Measurements from ENCODE around the gene DAB1. TPM values are rescaled to one million over a fixed set of nuclear protein-coding genes. Genes with fewer than 3 reads are reported as not detected.
A peak's percentile ranks its signal among the peaks of the same experiment; 100 is the strongest.

The DAB1 gene
- total RNA-seq, 3 donors from 2014 or later, result 0.61 to 2.0 (median 0.92) TPM

DNA sequence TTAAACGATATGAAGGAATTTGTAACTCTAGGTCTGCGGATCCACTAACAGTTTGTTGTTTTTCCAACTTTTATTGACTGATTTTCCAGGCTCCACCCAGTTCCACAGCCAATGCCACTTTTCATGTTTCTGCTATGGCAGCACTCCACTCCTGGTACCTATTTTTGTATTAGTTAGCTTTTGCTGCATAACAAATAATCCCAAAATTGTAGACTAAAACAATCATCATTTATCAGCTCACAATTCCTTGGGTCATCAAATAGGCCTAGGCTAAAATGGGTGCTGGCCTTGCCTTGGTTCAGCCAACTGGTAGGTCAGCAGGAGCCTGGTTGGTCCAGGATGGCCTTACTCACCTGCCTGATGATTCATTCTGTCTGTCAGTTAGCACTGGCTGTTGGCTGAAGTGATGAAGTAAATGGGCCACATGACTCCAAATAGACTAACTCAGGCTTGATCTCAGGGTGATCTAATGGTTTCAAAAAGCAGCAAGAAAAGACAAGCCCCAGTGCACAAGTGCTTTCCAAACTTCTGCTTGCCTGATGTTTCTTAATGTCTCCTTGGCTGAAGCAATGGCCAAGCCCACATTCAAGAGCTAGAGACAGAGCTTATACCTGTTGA, 454.9 kb downstream of the DAB1 start:
- Histone ChIP-seq H3K9me3 (no peaks in the 10 kb centered on the region), H3K4me3 (no peak overlapping the region), H3K4me1 (ENCODE audit: low read depth) (no peaks in the 10 kb centered on the region), H3K36me3 (ENCODE audit: low read depth) (no peaks in the 10 kb centered on the region)
- intact Hi-C loops (cut with DNase I, micrococcal nuclease), result no loop called here
- no peak for ATAC-seq
- DNase-seq, result no peak
- TF ChIP-seq, protein P1, sequence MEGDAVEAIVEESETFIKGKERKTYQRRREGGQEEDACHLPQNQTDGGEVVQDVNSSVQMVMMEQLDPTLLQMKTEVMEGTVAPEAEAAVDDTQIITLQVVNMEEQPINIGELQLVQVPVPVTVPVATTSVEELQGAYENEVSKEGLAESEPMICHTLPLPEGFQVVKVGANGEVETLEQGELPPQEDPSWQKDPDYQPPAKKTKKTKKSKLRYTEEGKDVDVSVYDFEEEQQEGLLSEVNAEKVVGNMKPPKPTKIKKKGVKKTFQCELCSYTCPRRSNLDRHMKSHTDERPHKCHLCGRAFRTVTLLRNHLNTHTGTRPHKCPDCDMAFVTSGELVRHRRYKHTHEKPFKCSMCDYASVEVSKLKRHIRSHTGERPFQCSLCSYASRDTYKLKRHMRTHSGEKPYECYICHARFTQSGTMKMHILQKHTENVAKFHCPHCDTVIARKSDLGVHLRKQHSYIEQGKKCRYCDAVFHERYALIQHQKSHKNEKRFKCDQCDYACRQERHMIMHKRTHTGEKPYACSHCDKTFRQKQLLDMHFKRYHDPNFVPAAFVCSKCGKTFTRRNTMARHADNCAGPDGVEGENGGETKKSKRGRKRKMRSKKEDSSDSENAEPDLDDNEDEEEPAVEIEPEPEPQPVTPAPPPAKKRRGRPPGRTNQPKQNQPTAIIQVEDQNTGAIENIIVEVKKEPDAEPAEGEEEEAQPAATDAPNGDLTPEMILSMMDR (IDR thresholded peaks at IDR 0.05), result no peak

DNA sequence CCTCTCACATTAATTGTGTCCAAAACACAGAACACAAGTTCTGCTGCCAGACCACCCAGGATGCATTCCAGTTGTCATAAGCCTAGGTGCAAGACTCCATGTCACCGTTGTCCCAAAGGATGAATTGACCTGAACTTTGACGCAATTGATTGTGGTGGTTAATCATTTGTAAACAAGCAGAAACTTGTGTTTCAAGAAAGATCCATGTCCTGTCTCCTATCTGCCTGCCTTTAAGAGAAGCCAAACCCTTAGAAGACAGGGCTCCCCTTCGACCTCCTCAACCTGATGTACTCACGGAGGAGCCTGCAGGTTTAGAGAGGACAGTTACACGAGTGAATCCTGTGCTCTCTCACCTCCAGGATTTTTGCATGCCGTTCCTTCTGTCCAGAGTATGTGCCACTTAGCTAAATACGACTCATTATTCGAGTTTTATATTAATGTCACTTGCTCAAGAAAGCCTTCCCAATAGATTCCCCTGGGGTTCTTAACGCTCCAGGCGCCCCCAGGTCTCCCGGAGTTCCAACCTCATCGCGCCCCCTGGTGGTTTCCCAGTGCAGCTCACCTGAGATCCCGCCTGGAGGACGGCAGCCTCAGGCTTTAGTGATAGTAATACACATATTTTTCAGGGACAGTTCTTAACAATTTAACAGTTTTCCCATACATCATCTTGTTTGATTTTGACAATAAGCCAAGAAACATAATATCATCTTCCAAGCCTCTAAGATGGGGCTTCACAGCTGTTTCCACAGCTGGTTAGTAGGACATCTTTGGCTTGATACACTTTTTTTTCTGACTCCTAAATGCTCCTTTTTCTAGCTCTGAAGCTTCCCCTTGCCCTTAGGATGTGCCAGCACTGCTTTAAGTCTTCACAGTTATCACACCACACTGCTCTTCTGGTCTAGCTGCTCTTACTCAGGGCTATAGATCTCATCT, 455.7 kb downstream of the DAB1 start:
- Histone ChIP-seq H3K4me3 (no peak overlapping the region), H3K4me1 (ENCODE audit: low read depth) (no peaks in the 10 kb centered on the region), H3K9me3 (no peaks in the 10 kb centered on the region), H3K36me3 (ENCODE audit: low read depth) (no peaks in the 10 kb centered on the region)
- DNase-seq, result peak in 2 of 3 donors; percentile 2 to 27
- intact Hi-C loops (cut with DNase I, micrococcal nuclease), result no loop called here
- no peak for ATAC-seq
- TF ChIP-seq, protein P1 (IDR thresholded peaks at IDR 0.05), result no peak

DNA sequence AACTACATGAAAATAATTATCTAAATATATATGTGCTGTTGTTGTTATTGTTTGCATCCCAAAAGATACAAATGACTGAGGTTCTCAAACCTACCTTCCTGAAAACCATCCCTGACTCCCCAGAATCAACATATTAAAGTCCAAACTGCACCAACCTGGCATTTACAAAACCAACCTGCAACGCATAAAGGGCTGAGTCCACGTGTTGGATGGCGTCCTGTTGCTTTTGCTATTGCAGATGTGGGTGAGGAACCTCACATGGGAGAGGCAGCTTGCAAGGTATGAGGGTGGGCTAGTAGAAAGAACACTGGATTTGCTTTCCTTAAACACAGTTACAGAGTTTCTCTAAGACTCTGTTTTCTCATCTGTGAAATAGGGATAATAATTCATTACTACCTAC, 456.5 kb downstream of the DAB1 start:
- ATAC-seq (no peak), DNase-seq (no peak)
- H3K4me1 ChIP-seq (ENCODE audit: low read depth), result no peaks in the 10 kb centered on the region
- TF ChIP-seq, protein P1 (IDR thresholded peaks at IDR 0.05), result no peak
- intact Hi-C loops (cut with DNase I, micrococcal nuclease), result no loop called here
- H3K4me3 ChIP-seq, result no peak overlapping the region
- H3K36me3 ChIP-seq (ENCODE audit: low read depth), result no peaks in the 10 kb centered on the region
- H3K9me3 ChIP-seq, result no peaks in the 10 kb centered on the region

DNA sequence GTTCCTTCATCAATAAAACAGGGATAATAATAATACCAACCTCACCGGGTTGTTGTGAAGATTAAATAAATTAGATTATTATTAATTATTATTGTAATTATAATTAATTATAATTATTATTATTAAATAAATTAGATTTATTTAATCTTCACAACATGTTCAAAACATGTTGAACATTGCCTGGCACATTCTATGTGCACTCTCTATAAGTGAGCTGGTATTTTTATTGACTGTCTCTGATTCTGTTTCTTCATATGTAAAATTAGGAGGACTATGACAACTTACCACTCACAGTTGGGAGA, 457.2 kb downstream of the DAB1 start:
- intact Hi-C loops (cut with DNase I, micrococcal nuclease), result no loop called here
- TF ChIP-seq, protein P1 (IDR thresholded peaks at IDR 0.05), result no peak
- no peak for ATAC-seq
- no peak for DNase-seq
- Histone ChIP-seq H3K4me3 (no peak overlapping the region), H3K4me1 (ENCODE audit: low read depth) (no peaks in the 10 kb centered on the region), H3K9me3 (no peaks in the 10 kb centered on the region), H3K36me3 (ENCODE audit: low read depth) (no peaks in the 10 kb centered on the region)

DNA sequence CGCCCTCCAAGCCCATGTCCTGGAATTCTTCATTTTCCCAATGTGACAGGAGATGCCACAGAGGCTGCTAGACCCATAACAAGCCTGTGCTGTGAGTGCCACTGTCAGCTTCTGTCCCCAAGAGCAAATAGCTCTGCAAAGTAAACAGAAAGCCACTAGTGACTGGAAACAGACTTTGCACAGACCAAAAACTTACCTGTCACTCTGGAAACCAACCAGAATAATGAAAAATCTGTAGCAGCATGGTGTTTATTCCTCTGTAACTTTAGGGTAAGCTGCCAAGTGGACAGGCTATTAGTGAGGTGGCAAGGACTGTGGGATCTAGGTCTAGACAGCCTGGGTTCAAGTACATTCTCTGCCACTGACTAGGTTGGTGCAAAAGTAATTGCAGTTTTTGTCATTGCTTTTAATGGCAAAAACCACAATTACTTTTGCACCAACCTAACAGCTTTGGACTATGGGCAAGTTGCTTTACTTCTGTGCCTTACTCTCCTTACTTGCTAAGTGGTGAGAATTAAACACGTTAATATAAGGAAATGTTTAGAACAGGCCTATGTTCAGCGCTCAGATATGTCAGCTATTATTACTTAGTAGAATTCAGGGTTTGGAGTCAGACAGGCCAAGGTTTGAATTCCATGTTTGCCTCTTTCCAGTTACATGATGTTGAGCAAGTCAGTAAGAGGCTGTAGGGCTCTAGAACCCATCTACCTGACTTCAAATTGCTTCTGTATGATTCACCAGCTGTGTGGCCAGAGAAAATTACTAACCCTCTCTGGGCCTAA, 457.8 kb downstream of the DAB1 start, which contains the start of gene C8B:
TSS of gene C8B (minus strand) at position 100 of the 782 bp plus-strand sequence. CDS start at position 33, 67 bp downstream.
- Histone ChIP-seq H3K4me1 (ENCODE audit: low read depth) (no peaks in the 10 kb centered on the region), H3K9me3 (no peaks in the 10 kb centered on the region), H3K36me3 (ENCODE audit: low read depth) (no peaks in the 10 kb centered on the region), H3K4me3 (no peak within 1 kb of the TSS)
- DNase-seq (no peak), ATAC-seq (no peak)
- intact Hi-C loops (cut with DNase I, micrococcal nuclease), result no loop called here
- TF ChIP-seq, protein P1 (IDR thresholded peaks at IDR 0.05), result no peak
